ENCODE results near the gene B3GALT6.
A peak's percentile ranks its signal among the peaks of the same experiment; 100 is the strongest.

B3GALT6 gene

GRCh38 chr1:1274299-1274930 lies 42.4 kb downstream of the B3GALT6 start:
- DNase-seq (ENCODE audit: low read depth): no peak
- peak overlapping the region; percentile 54 for H3K4me3 ChIP-seq (ENCODE audit: control insufficient read depth, low read depth, low read length)
- TF ChIP-seq CTCF (IDR thresholded peaks at IDR 0.05; ENCODE audit: control insufficient read depth, insufficient read depth, low read depth, low read length, missing control alignments): no peak

DNA sequence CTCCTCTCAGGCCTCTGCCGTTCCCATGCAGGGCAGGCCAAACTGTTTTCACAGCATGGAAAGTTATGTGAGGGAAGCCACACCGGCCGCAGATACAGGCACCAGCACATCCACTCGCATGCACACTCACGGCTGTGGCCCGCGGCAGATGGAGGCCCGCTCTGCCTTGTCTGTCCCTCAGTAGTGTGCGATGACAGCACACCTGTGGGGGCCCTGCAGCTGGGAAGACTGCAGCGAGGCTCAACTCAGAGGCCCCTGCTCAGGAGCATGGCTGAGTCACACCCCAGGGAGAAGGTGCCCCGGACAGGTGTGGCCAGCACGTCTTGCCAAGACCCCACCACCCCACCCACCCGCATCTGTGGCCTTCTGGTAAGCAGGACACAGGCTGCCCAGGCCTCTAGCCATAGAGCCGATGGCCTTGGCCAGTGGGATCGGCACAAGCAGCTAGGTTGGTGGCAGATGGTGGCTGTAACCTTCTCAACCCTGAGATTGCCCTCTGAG lies 42.9 kb downstream of the B3GALT6 start:
- no peak for TF ChIP-seq CTCF (IDR thresholded peaks at IDR 0.05; ENCODE audit: control insufficient read depth, insufficient read depth, low read depth, low read length, missing control alignments)
- peak overlapping the region; percentile 54; the same call in 1 of the 2 replicates for H3K4me3 ChIP-seq (ENCODE audit: control insufficient read depth, low read depth, low read length)
- no peak for DNase-seq (ENCODE audit: low read depth)

DNA sequence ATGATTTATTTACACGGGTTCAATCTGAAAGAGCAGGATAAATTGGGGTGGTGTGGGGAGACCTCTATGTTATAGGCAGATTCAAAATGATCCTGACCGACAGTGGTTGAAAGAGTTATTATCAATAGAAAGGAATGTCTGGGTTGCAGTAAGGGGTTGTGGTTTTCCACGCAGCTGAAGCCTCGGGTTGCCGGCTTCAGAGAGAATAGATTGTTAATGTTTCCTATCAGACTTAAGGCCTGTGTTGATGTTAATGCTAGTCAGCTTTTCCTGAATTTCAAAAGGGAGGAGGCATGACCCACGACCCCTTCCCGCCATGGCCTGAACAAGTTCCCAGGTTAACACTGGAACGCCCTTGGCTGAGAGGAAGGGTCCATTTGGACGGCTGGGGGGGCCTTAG lies 43.8 kb downstream of the B3GALT6 start:
- TF ChIP-seq CTCF (IDR thresholded peaks at IDR 0.05; ENCODE audit: control insufficient read depth, insufficient read depth, low read depth, low read length, missing control alignments): no peak
- no peak overlapping the region for H3K4me3 ChIP-seq (ENCODE audit: control insufficient read depth, low read depth, low read length)
- no peak for DNase-seq (ENCODE audit: low read depth)

- TF ChIP-seq CTCF (IDR thresholded peaks at IDR 0.05; ENCODE audit: control insufficient read depth, insufficient read depth, low read depth, low read length, missing control alignments): no peak
- no peak for DNase-seq (ENCODE audit: low read depth)
These were observed 46.6 kb downstream of the B3GALT6 start for GRCh38 chr1:1278620-1279019.

DNA sequence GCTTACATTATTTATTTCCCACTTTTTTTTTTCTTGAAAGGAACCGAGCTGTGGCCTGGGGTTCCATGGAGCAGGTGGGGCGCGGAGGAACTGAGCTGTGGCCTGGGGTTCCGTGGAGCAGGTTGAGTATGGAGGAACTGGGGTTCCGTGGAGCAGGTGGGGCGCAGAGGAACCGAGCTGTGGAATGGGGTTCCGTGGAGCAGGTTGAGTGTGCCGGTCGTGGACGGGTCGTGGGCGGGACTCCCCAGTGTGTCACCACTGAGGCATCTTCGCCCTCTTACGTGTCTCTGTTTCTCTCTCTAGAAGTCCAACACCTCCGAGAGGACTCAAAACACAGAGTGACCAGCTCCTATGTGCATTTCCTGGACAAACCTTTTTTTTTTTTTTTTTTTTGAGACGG lies 47.0 kb downstream of the B3GALT6 start:
- no peak for DNase-seq (ENCODE audit: low read depth)
- no peak for TF ChIP-seq CTCF (IDR thresholded peaks at IDR 0.05; ENCODE audit: control insufficient read depth, insufficient read depth, low read depth, low read length, missing control alignments)
- H3K4me3 ChIP-seq (ENCODE audit: control insufficient read depth, low read depth, low read length): no peak overlapping the region

More at GRCh38 chr1:1278620-1279019, 46.6 kb downstream of the B3GALT6 start:
- no peak overlapping the region for H3K4me3 ChIP-seq (ENCODE audit: control insufficient read depth, low read depth, low read length)

DNA sequence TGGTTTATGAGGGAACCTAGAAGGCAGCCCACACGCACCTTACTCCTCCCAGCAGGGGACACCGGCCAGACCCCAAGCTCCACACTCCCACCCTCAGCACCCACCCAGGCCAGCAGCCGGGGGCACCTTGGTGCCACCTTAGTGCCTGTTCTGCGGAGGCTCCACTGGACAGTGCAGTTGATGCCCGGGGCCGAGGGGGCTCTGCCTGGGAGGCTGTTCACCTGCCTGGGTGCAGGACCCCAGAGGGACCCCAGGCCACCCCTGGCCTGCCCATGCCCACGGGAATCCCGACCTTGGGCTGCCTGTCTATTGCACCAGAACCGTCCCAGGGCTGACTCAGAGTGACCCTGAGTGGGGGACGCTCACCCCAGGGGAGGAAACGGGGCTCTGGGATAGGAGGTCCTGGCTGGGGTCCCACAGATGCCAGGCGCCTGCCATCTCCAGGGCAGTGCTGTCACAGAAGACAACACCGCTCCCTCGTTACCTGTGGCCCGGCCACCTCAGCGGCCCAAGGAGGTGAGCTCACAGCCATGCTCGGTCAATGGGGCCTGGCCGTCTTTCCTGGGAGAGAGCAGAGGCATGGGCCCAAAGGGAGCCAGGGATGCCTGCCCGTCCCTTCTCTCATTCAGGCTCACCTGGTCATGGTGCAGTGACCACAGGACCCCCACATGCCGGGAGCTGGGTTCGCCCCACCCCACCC lies 48.9 kb downstream of the B3GALT6 start:
- no peak overlapping the region for H3K4me3 ChIP-seq (ENCODE audit: control insufficient read depth, low read depth, low read length)
- no peak for TF ChIP-seq CTCF (IDR thresholded peaks at IDR 0.05; ENCODE audit: control insufficient read depth, insufficient read depth, low read depth, low read length, missing control alignments)
- no peak for DNase-seq (ENCODE audit: low read depth)
